ENCODE data around the gene GPS1.

The GPS1 gene

DNA sequence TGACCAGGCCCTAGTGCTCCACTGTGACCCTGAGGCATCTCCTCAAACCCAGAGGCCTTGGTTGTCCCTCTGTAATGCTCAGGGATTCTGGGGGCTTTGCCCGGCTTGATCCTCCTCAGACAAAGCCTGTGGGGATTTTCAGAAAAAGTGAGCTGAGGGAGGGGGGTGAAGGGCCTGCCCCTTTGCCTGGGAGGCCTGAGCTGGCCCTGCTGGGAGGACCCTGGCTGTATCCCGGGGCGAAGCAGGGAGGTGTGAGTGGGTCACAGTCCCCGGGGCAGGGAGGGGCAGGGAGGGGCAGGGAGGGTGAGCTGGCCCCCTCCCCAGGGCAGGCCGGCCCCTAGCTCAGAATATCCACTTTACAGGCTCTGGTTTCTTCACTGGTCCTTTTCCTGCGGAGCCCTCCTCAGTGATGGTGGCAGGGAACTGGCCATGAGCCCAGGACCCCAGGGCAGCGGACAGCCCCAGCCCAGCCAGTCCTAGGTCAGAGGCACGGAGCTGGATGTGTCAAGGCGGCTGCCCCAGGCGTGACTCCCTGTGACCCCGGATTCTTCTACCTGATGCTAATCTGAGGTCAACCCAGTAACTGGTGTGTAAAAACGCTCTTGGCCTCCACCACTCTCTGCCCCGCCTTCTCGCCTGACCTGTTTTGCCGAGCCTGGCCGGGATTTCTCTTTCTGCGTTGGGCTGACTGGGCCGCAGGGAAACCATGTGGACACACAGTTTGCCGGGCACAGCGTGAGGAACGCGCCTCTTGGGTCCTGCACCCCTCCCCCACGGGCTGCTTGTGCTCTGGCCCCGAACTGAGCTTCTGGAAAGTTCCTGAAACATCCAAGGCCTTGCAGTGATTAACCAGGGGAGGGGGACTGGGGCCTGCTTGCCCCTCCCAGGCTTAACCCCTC, 52.1 kb downstream of the GPS1 start:
- no peak overlapping the region for H3K4me3 ChIP-seq (ENCODE audit: low read depth, low read length)
- no peak for TF ChIP-seq POLR2A (IDR thresholded peaks at IDR 0.05; ENCODE audit: extremely low read depth, insufficient read length)
- no peak for TF ChIP-seq CTCF (IDR thresholded peaks at IDR 0.05; ENCODE audit: low read depth, low read length)
- no peak for TF ChIP-seq MYC (IDR thresholded peaks at IDR 0.05; ENCODE audit: low read depth, low read length)
- no peak for TF ChIP-seq MAX (IDR thresholded peaks at IDR 0.05; ENCODE audit: low read depth, low read length)
- peak; percentile 11 for DNase-seq (ENCODE audit: low read depth)

- peak; percentile 46 for DNase-seq (ENCODE audit: low read depth)
- TF ChIP-seq MAX (IDR thresholded peaks at IDR 0.05; ENCODE audit: low read depth, low read length), result no peak
- TF ChIP-seq POLR2A (IDR thresholded peaks at IDR 0.05; ENCODE audit: extremely low read depth, insufficient read length), result no peak
- TF ChIP-seq MYC (IDR thresholded peaks at IDR 0.05; ENCODE audit: low read depth, low read length), result no peak
- TF ChIP-seq CTCF (IDR thresholded peaks at IDR 0.05; ENCODE audit: low read depth, low read length), result no peak
- peak overlapping the region; percentile 59 for H3K4me3 ChIP-seq (ENCODE audit: low read depth, low read length)
Observed at GRCh38 chr17:82104797-82105416, 53.2 kb downstream of the GPS1 start.

DNA sequence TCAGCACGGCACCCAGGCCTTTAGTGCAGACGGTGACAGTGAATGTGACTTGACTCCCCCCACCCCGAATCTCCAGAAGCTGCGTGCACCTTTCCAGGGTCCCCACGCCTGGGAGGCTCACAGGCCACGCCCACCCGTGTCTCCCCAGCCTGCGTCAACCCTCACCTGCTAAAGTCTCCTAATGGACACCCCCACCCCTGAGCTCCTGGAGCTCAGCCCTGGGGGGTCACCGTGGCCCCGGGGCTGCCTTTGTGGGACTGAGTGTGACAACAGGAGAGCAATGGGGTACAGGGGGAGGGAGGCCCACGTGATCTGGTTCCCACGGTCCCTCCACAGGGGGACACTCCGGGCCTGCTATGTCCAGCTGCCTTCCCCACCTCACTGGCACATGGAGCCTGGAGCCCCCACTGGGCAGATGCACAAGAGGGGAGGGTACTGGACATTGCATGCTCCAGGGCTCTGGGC, 53.8 kb downstream of the GPS1 start:
- TF ChIP-seq MAX (IDR thresholded peaks at IDR 0.05; ENCODE audit: low read depth, low read length) (no peak; the same call in 1 of the 2 replicates), MYC (IDR thresholded peaks at IDR 0.05; ENCODE audit: low read depth, low read length) (no peak), CTCF (IDR thresholded peaks at IDR 0.05; ENCODE audit: low read depth, low read length) (no peak), POLR2A (IDR thresholded peaks at IDR 0.05; ENCODE audit: extremely low read depth, insufficient read length) (no peak)
- no peak for DNase-seq (ENCODE audit: low read depth)
- H3K4me3 ChIP-seq (ENCODE audit: low read depth, low read length), result peak overlapping the region; percentile 59

- TF ChIP-seq MAX (IDR thresholded peaks at IDR 0.05; ENCODE audit: low read depth, low read length) (peak; percentile 47), CTCF (IDR thresholded peaks at IDR 0.05; ENCODE audit: low read depth, low read length) (peak; percentile 25), POLR2A (IDR thresholded peaks at IDR 0.05; ENCODE audit: extremely low read depth, insufficient read length) (peak; percentile 76), MYC (IDR thresholded peaks at IDR 0.05; ENCODE audit: low read depth, low read length) (peak; percentile 44; the same call in 1 of the 2 replicates)
- H3K4me3 ChIP-seq (ENCODE audit: low read depth, low read length), result peak overlapping the region; percentile 59
- DNase-seq (ENCODE audit: low read depth), result peak; percentile 93
Observed at GRCh38 chr17:82105882-82106687, 54.4 kb downstream of the GPS1 start.

DNA sequence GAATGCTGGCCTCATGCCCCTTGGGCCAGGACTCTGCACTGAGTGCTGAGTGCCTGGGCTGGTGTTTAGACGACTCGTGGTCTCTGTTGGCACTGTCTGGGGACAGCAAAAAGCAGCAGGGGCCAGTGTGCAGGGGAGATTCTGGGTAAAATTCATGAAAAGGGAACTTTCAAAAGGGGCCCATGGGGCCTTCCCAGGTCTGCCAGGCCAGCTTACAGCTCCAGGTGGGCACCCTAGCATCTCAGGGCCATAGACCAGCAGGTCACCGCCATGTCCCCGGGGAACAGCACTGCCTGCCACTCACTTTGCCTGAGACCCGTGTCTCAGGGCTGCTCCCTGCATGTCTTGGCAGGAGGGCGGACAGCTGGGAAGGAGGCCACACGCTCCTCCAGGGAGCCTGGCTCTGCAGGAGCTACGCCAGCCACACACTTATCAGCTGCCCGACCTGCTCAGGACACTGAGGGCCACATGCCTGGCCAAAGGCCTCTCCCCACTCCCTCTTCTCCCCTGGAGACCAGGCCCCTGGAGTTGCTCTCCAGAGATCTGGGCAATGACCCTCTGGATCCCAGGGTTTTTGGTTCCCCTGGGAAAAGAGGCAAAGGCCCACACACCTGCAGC, 55.1 kb downstream of the GPS1 start:
- DNase-seq (ENCODE audit: low read depth), result no peak
- TF ChIP-seq MAX (IDR thresholded peaks at IDR 0.05; ENCODE audit: low read depth, low read length), result no peak
- no peak for TF ChIP-seq POLR2A (IDR thresholded peaks at IDR 0.05; ENCODE audit: extremely low read depth, insufficient read length)
- no peak for TF ChIP-seq CTCF (IDR thresholded peaks at IDR 0.05; ENCODE audit: low read depth, low read length)
- no peak for TF ChIP-seq MYC (IDR thresholded peaks at IDR 0.05; ENCODE audit: low read depth, low read length)
- peak overlapping the region; percentile 59 for H3K4me3 ChIP-seq (ENCODE audit: low read depth, low read length)
